Measurements from ENCODE around the gene BANK1.
A peak's percentile ranks its signal among the peaks of the same experiment; 100 is the strongest.

The BANK1 gene

GRCh38 chr4:102036619-102037376, 246.3 kb downstream of the BANK1 start:
- DNase-seq = peak; percentile 56

GRCh38 chr4:102037566-102037965, 247.0 kb downstream of the BANK1 start:
- no peak for DNase-seq

GRCh38 chr4:102042871-102043802, 252.6 kb downstream of the BANK1 start:
- no peak for DNase-seq

- no peak for DNase-seq
These were observed 257.1 kb downstream of the BANK1 start for GRCh38 chr4:102047616-102048015.

GRCh38 chr4:102055805-102056204, 265.3 kb downstream of the BANK1 start:
- DNase-seq = no peak

GRCh38 chr4:102057122-102057521, 266.6 kb downstream of the BANK1 start:
- no peak for DNase-seq

- DNase-seq = no peak
These were observed 270.6 kb downstream of the BANK1 start for GRCh38 chr4:102061133-102061532.

GRCh38 chr4:102064747-102065442, 274.4 kb downstream of the BANK1 start:
- no peak for DNase-seq

- no peak for DNase-seq
These were observed 286.1 kb downstream of the BANK1 start for GRCh38 chr4:102076622-102077021.

- no peak for DNase-seq
These were observed 289.7 kb downstream of the BANK1 start for GRCh38 chr4:102080184-102080583.

- no peak for DNase-seq
These were observed 299.5 kb downstream of the BANK1 start for GRCh38 chr4:102089850-102090621.

- no peak for DNase-seq
These were observed 301.1 kb downstream of the BANK1 start for GRCh38 chr4:102091656-102092055.

- DNase-seq = no peak
These were observed 304.0 kb downstream of the BANK1 start for GRCh38 chr4:102094481-102094880.

- no peak for DNase-seq
These were observed 312.8 kb downstream of the BANK1 start for GRCh38 chr4:102103368-102103767.

- DNase-seq = no peak
These were observed 313.7 kb downstream of the BANK1 start for GRCh38 chr4:102104278-102104677.

- DNase-seq = no peak
These were observed 315.5 kb downstream of the BANK1 start for GRCh38 chr4:102105983-102106382.

- no peak for DNase-seq
These were observed 323.6 kb downstream of the BANK1 start for GRCh38 chr4:102114118-102114630.

- no peak for DNase-seq
These were observed 325.6 kb downstream of the BANK1 start for GRCh38 chr4:102116121-102116520.

- no peak for DNase-seq
These were observed 330.3 kb downstream of the BANK1 start for GRCh38 chr4:102120846-102121245.

Measured in fibroblast of skin of right biceps (primary cell).